GM23338 (cell line): ENCODE measurements around the gene CXXC5. TPM values are rescaled to one million over a fixed set of nuclear protein-coding genes. Genes with fewer than 3 reads are reported as not detected.
"Not testable (repeated sequence)": the region's sequence is repeated elsewhere in the genome, so short reads cannot be mapped to it uniquely, and the experiment has no call there.

Experiments used
- ATAC-seq: fragments of 200-7000 bp; cut with Tn5 transposase; 3 replicates; pipeline ENCODE4 v1.9.1; 2020
- DNase-seq: peaks from one replicate; pipeline ENCODE4 v3.0.0-alpha.2; 2015; ENCODE audit warnings: low spot score
- H2AFZ ChIP-seq: fragments of 200-600 bp; sonication (generic); 2 replicates; pipeline ENCODE4 v1.8.0; 2016; ENCODE audit warnings: antibody characterized with exemption, mild to moderate bottlenecking, moderate library complexity
- H3F3A ChIP-seq: fragments of 200-600 bp; sonication (generic); replicated peaks from 2 replicates; pipeline ENCODE4 v1.8.0; 2017; ENCODE audit warnings: antibody characterized with exemption, mixed run types, low read depth
- H3K27ac ChIP-seq: fragments of 200-600 bp; sonication (generic); 2 replicates; pipeline ENCODE4 v1.6.1; 2016; ENCODE audit warnings: low read depth
- H3K27me3 ChIP-seq: fragments of 200-600 bp; sonication (generic); 2 replicates; pipeline ENCODE4 v1.8.0; 2016; ENCODE audit warnings: mild to moderate bottlenecking, mixed run types, moderate library complexity; ENCODE audit not compliant: insufficient read depth
- H3K36me3 ChIP-seq: fragments of 200-600 bp; sonication (generic); 2 replicates; pipeline ENCODE4 v1.8.0; 2016; ENCODE audit warnings: mild to moderate bottlenecking; ENCODE audit not compliant: insufficient read depth
- H3K4me1 ChIP-seq: fragments of 200-600 bp; sonication (generic); 2 replicates; pipeline ENCODE4 v1.8.0; 2016; ENCODE audit warnings: mild to moderate bottlenecking, moderate library complexity; ENCODE audit not compliant: insufficient read depth
- H3K4me2 ChIP-seq: fragments of 200-600 bp; sonication (generic); 2 replicates; pipeline ENCODE4 v1.7.1; 2017; ENCODE audit warnings: mixed run types
- H3K4me3 ChIP-seq: fragments of 200-600 bp; sonication (generic); 2 replicates; pipeline ENCODE4 v1.6.1; 2016; ENCODE audit warnings: mixed run types
- H3K79me2 ChIP-seq: fragments of 200-600 bp; sonication (generic); replicated peaks from 2 replicates; pipeline ENCODE4 v1.8.0; 2017; ENCODE audit warnings: mild to moderate bottlenecking; ENCODE audit not compliant: insufficient read depth
- H3K9me2 ChIP-seq: fragments of 200-600 bp; sonication (generic); 2 replicates; pipeline ENCODE4 v1.8.0; 2017; ENCODE audit not compliant: insufficient read depth
- H4K20me1 ChIP-seq: fragments of 200-600 bp; sonication (generic); replicated peaks from 2 replicates; pipeline ENCODE4 v1.8.0; 2017; ENCODE audit warnings: mild to moderate bottlenecking; ENCODE audit not compliant: insufficient read depth
- H3K27ac Mint-ChIP-seq: 2 replicates; pipeline ENCODE4 v1.8.0; 2020; ENCODE audit warnings: inconsistent platforms, mild to moderate bottlenecking, moderate library complexity, mixed read lengths
- H3K27me3 Mint-ChIP-seq: 3 replicates; pipeline ENCODE4 v1.8.0; 2022; ENCODE audit warnings: low read depth, mild to moderate bottlenecking, moderate library complexity, mixed read lengths, inconsistent platforms; ENCODE audit not compliant: insufficient read depth, poor library complexity
- H3K36me3 Mint-ChIP-seq: 3 replicates; pipeline ENCODE4 v1.8.0; 2021; ENCODE audit warnings: low read depth, mild to moderate bottlenecking, inconsistent platforms, moderate library complexity, mixed read lengths
- H3K4me1 Mint-ChIP-seq: 3 replicates; pipeline ENCODE4 v1.8.0; 2020; ENCODE audit warnings: mild to moderate bottlenecking, inconsistent platforms, mixed read lengths
- H3K4me3 Mint-ChIP-seq: 3 replicates; pipeline ENCODE4 v1.8.0; 2021; ENCODE audit warnings: moderate library complexity, mild to moderate bottlenecking, inconsistent platforms, mixed read lengths
- H3K9me3 Mint-ChIP-seq: 3 replicates; pipeline ENCODE4 v1.8.0; 2020; ENCODE audit warnings: moderate library complexity, mild to moderate bottlenecking, inconsistent platforms, mixed read lengths
- CREB1 ChIP-seq: fragments of 250-450 bp; sonication (Bioruptor Pico); IDR thresholded peaks from 2 replicates; pipeline ENCODE4 v1.5.0; 2020; ENCODE audit warnings: low read depth, mild to moderate bottlenecking, moderate library complexity
- EZH2 ChIP-seq: fragments of 200-600 bp; sonication (generic); IDR thresholded peaks from one replicate; pipeline ENCODE4 v1.8.0; 2017; ENCODE audit warnings: antibody characterized with exemption, mild to moderate bottlenecking, low read depth; ENCODE audit not compliant: unreplicated experiment
- EZH2phosphoT487 ChIP-seq: fragments of 200-600 bp; sonication (generic); IDR thresholded peaks from one replicate; pipeline ENCODE4 v1.8.1; 2018; ENCODE audit warnings: antibody characterized with exemption; ENCODE audit not compliant: unreplicated experiment
- JUNB ChIP-seq: IDR thresholded peaks from one replicate; pipeline ENCODE4 v1.6.1; 2016; ENCODE audit warnings: antibody characterized with exemption; ENCODE audit not compliant: unreplicated experiment
- NANOG ChIP-seq: IDR thresholded peaks from 2 replicates; pipeline ENCODE4 v1.6.1; 2016; ENCODE audit warnings: antibody characterized with exemption, borderline replicate concordance
- POLR2AphosphoS5 ChIP-seq: IDR thresholded peaks from 2 replicates; pipeline ENCODE4 v1.6.1; 2016; ENCODE audit warnings: antibody characterized with exemption, low read depth
- STAT1 ChIP-seq: IDR thresholded peaks from one replicate; pipeline ENCODE4 v1.6.1; 2016; ENCODE audit warnings: antibody characterized with exemption; ENCODE audit not compliant: unreplicated experiment
- ZNF114 ChIP-seq: fragments of 250-450 bp; sonication (Bioruptor Pico); IDR thresholded peaks from 2 replicates; pipeline ENCODE4 v1.5.0; 2020; ENCODE audit warnings: mild to moderate bottlenecking, moderate library complexity
- polyA plus RNA-seq: library from polyadenylated mRNA; unstranded; fragments of >200 nt; fragmentation: Nextera tagmentation; extraction: Ambion mirVana; gene quantifications from 2 replicates; pipeline ENCODE4 v1.2.1, GENCODE V29; 2016
- total RNA-seq: library from RNA; depleted of rRNA; stranded (reverse); fragments of >200 nt; shearing (Covaris generic); gene quantifications from 2 replicates; pipeline ENCODE4 v1.2.3, GENCODE V29; 2014
- TF ChIP-seq, protein P1 (sequence below): fragments of 250-450 bp; sonication (Bioruptor Pico); IDR thresholded peaks from 2 replicates; pipeline ENCODE4 v1.5.0; 2020; ENCODE audit warnings: mild to moderate bottlenecking, moderate library complexity
- TF ChIP-seq, protein P2 (sequence below): IDR thresholded peaks from 2 replicates; pipeline ENCODE4 v1.6.1; 2016; ENCODE audit warnings: antibody characterized with exemption
- TF ChIP-seq, protein P3 (sequence below): IDR thresholded peaks from one replicate; pipeline ENCODE4 v1.6.1; 2018; ENCODE audit warnings: antibody characterized with exemption; ENCODE audit not compliant: unreplicated experiment

CXXC5 gene
- total and polyA plus RNA-seq, 2 experiments from 2014 or later = 63.3 to 111 TPM

DNA sequence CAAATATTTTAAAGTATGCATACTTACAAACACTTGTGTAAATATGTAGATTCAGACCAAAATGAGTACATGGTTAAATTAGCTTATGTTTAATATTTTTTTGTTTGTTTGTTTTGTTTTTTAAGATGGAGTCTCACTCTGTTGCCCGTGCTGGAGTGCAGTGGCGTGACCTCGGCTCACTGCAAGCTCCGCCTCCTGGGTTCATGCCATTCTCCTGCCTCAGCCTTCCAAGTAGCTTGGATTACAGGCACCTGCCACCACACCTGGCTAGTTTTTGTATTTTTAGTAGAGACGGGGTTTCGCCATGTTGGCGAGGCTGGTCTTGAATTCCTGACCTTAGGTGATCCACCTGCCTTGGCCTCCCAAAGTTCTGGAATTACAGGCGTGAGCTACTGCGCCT is 46.2 kb upstream of the CXXC5 start:
- not testable (repeated sequence) for DNase-seq, H2AFZ ChIP-seq, H3K4me1 ChIP-seq, H3K4me3 ChIP-seq, H3K4me1 Mint-ChIP-seq, H3K4me3 Mint-ChIP-seq, H3K9me2 ChIP-seq, H3K9me3 Mint-ChIP-seq, ATAC-seq, H3K27me3 Mint-ChIP-seq, H3K27ac Mint-ChIP-seq, H3K27me3 ChIP-seq, H3K27ac ChIP-seq, H3K4me2 ChIP-seq
- Histone ChIP-seq H3K79me2 (peaks cover 91% of the 10 kb centered on the region), H3K36me3 (peaks cover 22% of the 10 kb centered on the region), H3F3A (peaks cover 18% of the 10 kb centered on the region), H4K20me1 (peaks cover 33% of the 10 kb centered on the region)
- peaks cover 55% of the 10 kb centered on the region for H3K36me3 Mint-ChIP-seq

DNA sequence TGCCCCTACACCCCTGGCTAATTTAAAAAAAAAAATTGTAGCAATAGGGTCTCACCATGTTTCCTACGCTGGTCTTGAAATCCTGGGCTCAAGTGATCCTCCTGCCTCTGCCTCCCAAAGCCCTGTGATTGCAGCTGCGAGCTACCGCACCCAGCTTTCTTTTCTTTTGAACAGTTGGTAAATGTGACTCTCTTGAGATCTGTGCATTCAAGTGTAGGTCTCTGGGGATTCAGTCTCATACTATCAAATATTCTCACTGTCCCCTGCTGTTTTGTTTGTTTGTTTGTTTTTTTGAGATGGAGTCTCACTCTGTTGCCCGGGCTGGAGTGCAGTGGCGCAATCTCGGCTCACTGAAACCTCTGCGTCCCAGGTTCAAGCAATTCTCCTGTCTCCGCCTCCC is 42.3 kb upstream of the CXXC5 start:
- ATAC-seq = no peak
- TF ChIP-seq CREB1 (CRISPR knock-in tag) = no peak
- TF ChIP-seq POLR2AphosphoS5 = no peak
- TF ChIP-seq ZNF114 = no peak
- TF ChIP-seq, protein P1, sequence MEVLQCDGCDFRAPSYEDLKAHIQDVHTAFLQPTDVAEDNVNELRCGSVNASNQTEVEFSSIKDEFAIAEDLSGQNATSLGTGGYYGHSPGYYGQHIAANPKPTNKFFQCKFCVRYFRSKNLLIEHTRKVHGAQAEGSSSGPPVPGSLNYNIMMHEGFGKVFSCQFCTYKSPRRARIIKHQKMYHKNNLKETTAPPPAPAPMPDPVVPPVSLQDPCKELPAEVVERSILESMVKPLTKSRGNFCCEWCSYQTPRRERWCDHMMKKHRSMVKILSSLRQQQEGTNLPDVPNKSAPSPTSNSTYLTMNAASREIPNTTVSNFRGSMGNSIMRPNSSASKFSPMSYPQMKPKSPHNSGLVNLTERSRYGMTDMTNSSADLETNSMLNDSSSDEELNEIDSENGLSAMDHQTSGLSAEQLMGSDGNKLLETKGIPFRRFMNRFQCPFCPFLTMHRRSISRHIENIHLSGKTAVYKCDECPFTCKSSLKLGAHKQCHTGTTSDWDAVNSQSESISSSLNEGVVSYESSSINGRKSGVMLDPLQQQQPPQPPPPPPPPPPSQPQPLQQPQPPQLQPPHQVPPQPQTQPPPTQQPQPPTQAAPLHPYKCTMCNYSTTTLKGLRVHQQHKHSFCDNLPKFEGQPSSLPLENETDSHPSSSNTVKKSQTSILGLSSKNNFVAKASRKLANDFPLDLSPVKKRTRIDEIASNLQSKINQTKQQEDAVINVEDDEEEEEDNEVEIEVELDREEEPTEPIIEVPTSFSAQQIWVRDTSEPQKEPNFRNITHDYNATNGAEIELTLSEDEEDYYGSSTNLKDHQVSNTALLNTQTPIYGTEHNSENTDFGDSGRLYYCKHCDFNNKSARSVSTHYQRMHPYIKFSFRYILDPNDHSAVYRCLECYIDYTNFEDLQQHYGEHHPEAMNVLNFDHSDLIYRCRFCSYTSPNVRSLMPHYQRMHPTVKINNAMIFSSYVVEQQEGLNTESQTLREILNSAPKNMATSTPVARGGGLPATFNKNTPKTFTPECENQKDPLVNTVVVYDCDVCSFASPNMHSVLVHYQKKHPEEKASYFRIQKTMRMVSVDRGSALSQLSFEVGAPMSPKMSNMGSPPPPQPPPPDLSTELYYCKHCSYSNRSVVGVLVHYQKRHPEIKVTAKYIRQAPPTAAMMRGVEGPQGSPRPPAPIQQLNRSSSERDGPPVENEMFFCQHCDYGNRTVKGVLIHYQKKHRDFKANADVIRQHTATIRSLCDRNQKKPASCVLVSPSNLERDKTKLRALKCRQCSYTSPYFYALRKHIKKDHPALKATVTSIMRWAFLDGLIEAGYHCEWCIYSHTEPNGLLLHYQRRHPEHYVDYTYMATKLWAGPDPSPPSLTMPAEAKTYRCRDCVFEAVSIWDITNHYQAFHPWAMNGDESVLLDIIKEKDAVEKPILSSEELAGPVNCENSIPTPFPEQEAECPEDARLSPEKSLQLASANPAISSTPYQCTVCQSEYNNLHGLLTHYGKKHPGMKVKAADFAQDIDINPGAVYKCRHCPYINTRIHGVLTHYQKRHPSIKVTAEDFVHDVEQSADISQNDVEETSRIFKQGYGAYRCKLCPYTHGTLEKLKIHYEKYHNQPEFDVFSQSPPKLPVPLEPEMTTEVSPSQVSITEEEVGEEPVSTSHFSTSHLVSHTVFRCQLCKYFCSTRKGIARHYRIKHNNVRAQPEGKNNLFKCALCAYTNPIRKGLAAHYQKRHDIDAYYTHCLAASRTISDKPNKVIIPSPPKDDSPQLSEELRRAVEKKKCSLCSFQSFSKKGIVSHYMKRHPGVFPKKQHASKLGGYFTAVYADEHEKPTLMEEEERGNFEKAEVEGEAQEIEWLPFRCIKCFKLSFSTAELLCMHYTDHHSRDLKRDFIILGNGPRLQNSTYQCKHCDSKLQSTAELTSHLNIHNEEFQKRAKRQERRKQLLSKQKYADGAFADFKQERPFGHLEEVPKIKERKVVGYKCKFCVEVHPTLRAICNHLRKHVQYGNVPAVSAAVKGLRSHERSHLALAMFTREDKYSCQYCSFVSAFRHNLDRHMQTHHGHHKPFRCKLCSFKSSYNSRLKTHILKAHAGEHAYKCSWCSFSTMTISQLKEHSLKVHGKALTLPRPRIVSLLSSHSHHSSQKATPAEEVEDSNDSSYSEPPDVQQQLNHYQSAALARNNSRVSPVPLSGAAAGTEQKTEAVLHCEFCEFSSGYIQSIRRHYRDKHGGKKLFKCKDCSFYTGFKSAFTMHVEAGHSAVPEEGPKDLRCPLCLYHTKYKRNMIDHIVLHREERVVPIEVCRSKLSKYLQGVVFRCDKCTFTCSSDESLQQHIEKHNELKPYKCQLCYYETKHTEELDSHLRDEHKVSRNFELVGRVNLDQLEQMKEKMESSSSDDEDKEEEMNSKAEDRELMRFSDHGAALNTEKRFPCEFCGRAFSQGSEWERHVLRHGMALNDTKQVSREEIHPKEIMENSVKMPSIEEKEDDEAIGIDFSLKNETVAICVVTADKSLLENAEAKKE (CRISPR knock-in tag) = no peak
- TF ChIP-seq NANOG = no peak
- no peak for TF ChIP-seq EZH2
- TF ChIP-seq, protein P2, sequence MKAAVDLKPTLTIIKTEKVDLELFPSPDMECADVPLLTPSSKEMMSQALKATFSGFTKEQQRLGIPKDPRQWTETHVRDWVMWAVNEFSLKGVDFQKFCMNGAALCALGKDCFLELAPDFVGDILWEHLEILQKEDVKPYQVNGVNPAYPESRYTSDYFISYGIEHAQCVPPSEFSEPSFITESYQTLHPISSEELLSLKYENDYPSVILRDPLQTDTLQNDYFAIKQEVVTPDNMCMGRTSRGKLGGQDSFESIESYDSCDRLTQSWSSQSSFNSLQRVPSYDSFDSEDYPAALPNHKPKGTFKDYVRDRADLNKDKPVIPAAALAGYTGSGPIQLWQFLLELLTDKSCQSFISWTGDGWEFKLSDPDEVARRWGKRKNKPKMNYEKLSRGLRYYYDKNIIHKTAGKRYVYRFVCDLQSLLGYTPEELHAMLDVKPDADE = no peak
- TF ChIP-seq EZH2phosphoT487 = no peak
- TF ChIP-seq STAT1 = no peak
- TF ChIP-seq, protein P3, sequence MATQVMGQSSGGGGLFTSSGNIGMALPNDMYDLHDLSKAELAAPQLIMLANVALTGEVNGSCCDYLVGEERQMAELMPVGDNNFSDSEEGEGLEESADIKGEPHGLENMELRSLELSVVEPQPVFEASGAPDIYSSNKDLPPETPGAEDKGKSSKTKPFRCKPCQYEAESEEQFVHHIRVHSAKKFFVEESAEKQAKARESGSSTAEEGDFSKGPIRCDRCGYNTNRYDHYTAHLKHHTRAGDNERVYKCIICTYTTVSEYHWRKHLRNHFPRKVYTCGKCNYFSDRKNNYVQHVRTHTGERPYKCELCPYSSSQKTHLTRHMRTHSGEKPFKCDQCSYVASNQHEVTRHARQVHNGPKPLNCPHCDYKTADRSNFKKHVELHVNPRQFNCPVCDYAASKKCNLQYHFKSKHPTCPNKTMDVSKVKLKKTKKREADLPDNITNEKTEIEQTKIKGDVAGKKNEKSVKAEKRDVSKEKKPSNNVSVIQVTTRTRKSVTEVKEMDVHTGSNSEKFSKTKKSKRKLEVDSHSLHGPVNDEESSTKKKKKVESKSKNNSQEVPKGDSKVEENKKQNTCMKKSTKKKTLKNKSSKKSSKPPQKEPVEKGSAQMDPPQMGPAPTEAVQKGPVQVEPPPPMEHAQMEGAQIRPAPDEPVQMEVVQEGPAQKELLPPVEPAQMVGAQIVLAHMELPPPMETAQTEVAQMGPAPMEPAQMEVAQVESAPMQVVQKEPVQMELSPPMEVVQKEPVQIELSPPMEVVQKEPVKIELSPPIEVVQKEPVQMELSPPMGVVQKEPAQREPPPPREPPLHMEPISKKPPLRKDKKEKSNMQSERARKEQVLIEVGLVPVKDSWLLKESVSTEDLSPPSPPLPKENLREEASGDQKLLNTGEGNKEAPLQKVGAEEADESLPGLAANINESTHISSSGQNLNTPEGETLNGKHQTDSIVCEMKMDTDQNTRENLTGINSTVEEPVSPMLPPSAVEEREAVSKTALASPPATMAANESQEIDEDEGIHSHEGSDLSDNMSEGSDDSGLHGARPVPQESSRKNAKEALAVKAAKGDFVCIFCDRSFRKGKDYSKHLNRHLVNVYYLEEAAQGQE = no peak
- no peak for TF ChIP-seq JUNB

More for the DNA sequence above, 42.3 kb upstream of the CXXC5 start:
- H3K36me3 ChIP-seq = peaks cover 15% of the 10 kb centered on the region
- peaks cover 16% of the 10 kb centered on the region for H4K20me1 ChIP-seq
- H3K4me2 ChIP-seq = no peak overlapping the region
- Mint-ChIP-seq H3K27me3 (no peaks in the 10 kb centered on the region), H3K4me3 (no peak overlapping the region), H3K9me3 (no peaks in the 10 kb centered on the region), H3K4me1 (peaks cover 4% of the 10 kb centered on the region), H3K36me3 (peaks cover 44% of the 10 kb centered on the region), H3K27ac (no peak overlapping the region)
- H2AFZ ChIP-seq = no peak overlapping the region
- H3K79me2 ChIP-seq = peaks cover 87% of the 10 kb centered on the region
- H3K9me2 ChIP-seq = no peaks in the 10 kb centered on the region
- H3F3A ChIP-seq = peaks cover 18% of the 10 kb centered on the region
- H3K4me3 ChIP-seq = no peak overlapping the region
- H3K4me1 ChIP-seq = 0 out of 2 replicates have a peak, but pooled peaks cover 2% of the 10 kb centered on the region
- no peaks in the 10 kb centered on the region for H3K27me3 ChIP-seq
- no peak for DNase-seq
- H3K27ac ChIP-seq = peak overlapping the region; percentile 30; the same call in 1 of the 2 replicates
